OCI-LY1 (cell line): Measurements from ENCODE around the gene TRPM3.

Experiments
- H2AFZ ChIP-seq: fragments of 200-600 bp; sonication (generic), shearing (Covaris generic); 2 replicates; pipeline ENCODE4 v1.6.0; 2014; ENCODE audit warnings: antibody characterized with exemption, mild to moderate bottlenecking, low read length
- H3F3A ChIP-seq: fragments of 200-600 bp; sonication (generic), shearing (Covaris generic); 2 replicates; pipeline ENCODE4 v1.6.0; 2014; ENCODE audit warnings: mild to moderate bottlenecking, antibody characterized with exemption, low read length, moderate library complexity; ENCODE audit not compliant: insufficient read depth
- H3K27ac ChIP-seq: fragments of 200-600 bp; sonication (generic); 2 replicates; pipeline ENCODE4 v1.5.1; 2014; ENCODE audit warnings: low read length, mixed run types, mild to moderate bottlenecking, low read depth; ENCODE audit not compliant: poor library complexity, severe bottlenecking
- H3K27me3 ChIP-seq: fragments of 200-600 bp; sonication (generic); 2 replicates; pipeline ENCODE4 v1.6.0; 2014; ENCODE audit warnings: antibody characterized with exemption, mild to moderate bottlenecking, low read length, moderate library complexity; ENCODE audit not compliant: insufficient read depth
- H3K36me3 ChIP-seq: fragments of 200-600 bp; sonication (generic); 2 replicates; pipeline ENCODE4 v1.6.1; 2014; ENCODE audit warnings: mild to moderate bottlenecking, antibody characterized with exemption, low read length, moderate library complexity, mixed read lengths; ENCODE audit not compliant: insufficient read depth
- H3K4me1 ChIP-seq: fragments of 200-600 bp; sonication (generic); 2 replicates; pipeline ENCODE4 v1.5.1; 2014; ENCODE audit warnings: mild to moderate bottlenecking, low read length, moderate library complexity; ENCODE audit not compliant: insufficient read depth, severe bottlenecking
- H3K4me2 ChIP-seq: fragments of 200-600 bp; sonication (generic), shearing (Covaris generic); 2 replicates; pipeline ENCODE4 v1.6.1; 2014; ENCODE audit warnings: low read length
- H3K4me3 ChIP-seq: fragments of 200-600 bp; sonication (generic); 2 replicates; pipeline ENCODE4 v1.5.1; 2014; ENCODE audit warnings: low read length, low read depth, mild to moderate bottlenecking, mixed read lengths; ENCODE audit not compliant: poor library complexity, severe bottlenecking
- H3K79me2 ChIP-seq: fragments of 200-600 bp; shearing (Covaris generic); 2 replicates; pipeline ENCODE4 v1.6.1; 2016; ENCODE audit warnings: mixed run types, low read length, mixed read lengths; ENCODE audit not compliant: insufficient read depth
- H3K9ac ChIP-seq: fragments of 200-600 bp; sonication (generic), shearing (Covaris generic); 2 replicates; pipeline ENCODE4 v1.6.1; 2014; ENCODE audit warnings: mild to moderate bottlenecking, low read length, mixed read lengths
- H3K9me2 ChIP-seq: fragments of 200-600 bp; sonication (generic), shearing (Covaris generic); 2 replicates; pipeline ENCODE4 v1.6.1; 2014; ENCODE audit warnings: low read depth, mild to moderate bottlenecking, low read length, mixed read lengths
- H3K9me3 ChIP-seq: fragments of 200-600 bp; shearing (Covaris generic); 2 replicates; pipeline ENCODE4 v1.6.1; 2014; ENCODE audit warnings: low read length, mixed read lengths
- H4K20me1 ChIP-seq: fragments of 200-600 bp; sonication (generic), shearing (Covaris generic); 2 replicates; pipeline ENCODE4 v1.6.0; 2016; ENCODE audit warnings: mild to moderate bottlenecking, low read length; ENCODE audit not compliant: insufficient read depth
- CTCF ChIP-seq: fragments of 200-600 bp; sonication (generic), shearing (Covaris generic); IDR thresholded peaks from 2 replicates; pipeline ENCODE4 v1.5.1; 2017; ENCODE audit warnings: mild to moderate bottlenecking, antibody characterized with exemption, low read length, moderate library complexity, mixed read lengths
- EZH2 ChIP-seq: fragments of 200-600 bp; sonication (generic), shearing (Covaris generic); IDR thresholded peaks from 2 replicates; pipeline ENCODE4 v1.8.0; 2017; ENCODE audit warnings: borderline replicate concordance, mixed run types, mild to moderate bottlenecking, antibody characterized with exemption, low read length, moderate library complexity, mixed read lengths

Gene TRPM3

GRCh38 chr9:70542311-70542931 lies 579.0 kb downstream of the TRPM3 start:
- Histone ChIP-seq H3F3A (no peaks in the 10 kb centered on the region), H3K9ac (no peak overlapping the region), H3K27me3 (no peaks in the 10 kb centered on the region), H4K20me1 (no peaks in the 10 kb centered on the region), H3K9me2 (no peaks in the 10 kb centered on the region), H3K4me3 (no peak overlapping the region), H3K4me2 (no peak overlapping the region), H2AFZ (no peak overlapping the region), H3K27ac (no peak overlapping the region), H3K79me2 (no peaks in the 10 kb centered on the region), H3K36me3 (no peaks in the 10 kb centered on the region), H3K9me3 (no peaks in the 10 kb centered on the region), H3K4me1 (no peaks in the 10 kb centered on the region)
- TF ChIP-seq CTCF (no peak), EZH2 (no peak)

- H3K36me3 ChIP-seq = no peaks in the 10 kb centered on the region
- no peaks in the 10 kb centered on the region for H3K9me2 ChIP-seq
- H3K9ac ChIP-seq = no peak overlapping the region
- no peaks in the 10 kb centered on the region for H3F3A ChIP-seq
- H3K9me3 ChIP-seq = no peaks in the 10 kb centered on the region
- no peaks in the 10 kb centered on the region for H3K4me1 ChIP-seq
- no peak overlapping the region for H2AFZ ChIP-seq
- TF ChIP-seq CTCF (no peak), EZH2 (no peak)
- no peaks in the 10 kb centered on the region for H4K20me1 ChIP-seq
- no peak overlapping the region for H3K27ac ChIP-seq
- no peak overlapping the region for H3K4me2 ChIP-seq
- H3K4me3 ChIP-seq = no peak overlapping the region
- no peaks in the 10 kb centered on the region for H3K79me2 ChIP-seq
- no peaks in the 10 kb centered on the region; the same call in 1 of the 2 replicates for H3K27me3 ChIP-seq
Observed at GRCh38 chr9:70540016-70540415, 581.4 kb downstream of the TRPM3 start.

DNA sequence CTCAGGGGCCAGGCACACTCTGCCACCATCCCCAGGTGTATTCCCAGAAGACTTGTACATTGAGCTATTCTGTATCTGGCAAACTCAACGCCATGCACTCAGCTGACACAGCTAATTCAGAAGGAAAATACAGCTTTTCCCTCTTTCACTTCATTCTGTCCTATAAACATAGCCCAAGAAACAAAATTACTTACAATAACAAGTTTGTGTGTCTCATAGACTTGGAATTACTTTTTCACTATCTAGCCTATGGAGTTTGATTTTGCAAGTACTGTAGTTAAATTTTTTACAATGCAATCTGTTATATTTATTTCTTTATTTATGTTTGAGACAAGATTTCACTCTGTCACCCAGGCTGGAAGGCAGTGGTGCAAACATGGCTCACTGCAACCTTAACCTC lies 581.9 kb downstream of the TRPM3 start:
- no peaks in the 10 kb centered on the region for H3F3A ChIP-seq
- no peak overlapping the region for H3K9ac ChIP-seq
- no peak overlapping the region for H2AFZ ChIP-seq
- no peaks in the 10 kb centered on the region for H3K4me1 ChIP-seq
- TF ChIP-seq CTCF (no peak), EZH2 (no peak)
- H3K27ac ChIP-seq = no peak overlapping the region
- no peaks in the 10 kb centered on the region for H3K36me3 ChIP-seq
- no peak overlapping the region for H3K4me2 ChIP-seq
- H3K4me3 ChIP-seq = no peak overlapping the region
- no peaks in the 10 kb centered on the region for H3K9me3 ChIP-seq
- no peaks in the 10 kb centered on the region for H3K79me2 ChIP-seq
- no peaks in the 10 kb centered on the region for H4K20me1 ChIP-seq
- no peaks in the 10 kb centered on the region for H3K9me2 ChIP-seq
- no peaks in the 10 kb centered on the region; the same call in 1 of the 2 replicates for H3K27me3 ChIP-seq
